HCT116 (cell line): ENCODE measurements around the gene MAP1LC3B.

ENCODE experiments used
- EGR1 ChIP-seq: IDR thresholded peaks from 2 replicates; pipeline ENCODE4 v1.6.1; 2012; ENCODE audit warnings: low read depth
- EZH2 ChIP-seq: fragments of 200-600 bp; sonication (generic); IDR thresholded peaks from 2 replicates; pipeline ENCODE4 v1.6.1; 2017; ENCODE audit warnings: antibody characterized with exemption, mixed run types
- JUND ChIP-seq: IDR thresholded peaks from 2 replicates; pipeline ENCODE4 v1.6.1; 2012
- POLR2A ChIP-seq: IDR thresholded peaks from 2 replicates; pipeline ENCODE4 v1.7.0; 2011; ENCODE audit warnings: borderline replicate concordance; ENCODE audit not compliant: insufficient read depth, insufficient read length; ENCODE audit errors: extremely low read depth
- POLR2AphosphoS5 ChIP-seq: IDR thresholded peaks from 2 replicates; pipeline ENCODE4 v1.6.1; 2011; ENCODE audit warnings: mild to moderate bottlenecking, low read depth, low read length, moderate library complexity
- RAD21 ChIP-seq: IDR thresholded peaks from 2 replicates; pipeline ENCODE4 v1.6.1; 2012; ENCODE audit warnings: low read depth, mild to moderate bottlenecking
- YY1 ChIP-seq: IDR thresholded peaks from 2 replicates; pipeline ENCODE4 v1.6.1; 2011; ENCODE audit warnings: low read length, low read depth, moderate library complexity, mild to moderate bottlenecking; ENCODE audit not compliant: insufficient replicate concordance; ENCODE audit errors: extremely low read depth
- ZFX ChIP-seq: fragments of 450-650 bp; IDR thresholded peaks from 2 replicates; pipeline ENCODE4 v1.6.1; 2017
- ZNF274 ChIP-seq: fragments of 200-500 bp; sonication (Bioruptor generic); IDR thresholded peaks from 2 replicates; pipeline ENCODE4 v1.6.1; 2014; ENCODE audit warnings: mild to moderate bottlenecking, low read depth, low read length, inconsistent platforms
- TF ChIP-seq, protein P1 (sequence below), 3 experiments: fragments of 200-600 bp in 1 of 3; sonication (generic) in 1 of 3; IDR thresholded peaks in 2 of 3; conservative IDR thresholded peaks in 1 of 3; 2 replicates each; pipeline ENCODE4 v1.5.1; 2012 to 2017; ENCODE audit warnings: low read depth in 2 of 3, low read length in 2 of 3, antibody characterized with exemption in 1 of 3, borderline replicate concordance in 1 of 3, control low read depth in 1 of 3, mild to moderate bottlenecking in 1 of 3, mixed read lengths in 1 of 3, mixed run types in 1 of 3, moderate library complexity in 1 of 3; ENCODE audit not compliant: insufficient read depth in 1 of 3
- TF ChIP-seq, protein P2 (sequence below): IDR thresholded peaks from 2 replicates; pipeline ENCODE4 v1.6.1; 2012; ENCODE audit warnings: low read depth
- TF ChIP-seq, protein P3 (sequence below): IDR thresholded peaks from 2 replicates; pipeline ENCODE4 v1.6.1; 2012
- TF ChIP-seq, protein P4 (sequence below): IDR thresholded peaks from 2 replicates; pipeline ENCODE4 v1.6.1; 2012

DNA sequence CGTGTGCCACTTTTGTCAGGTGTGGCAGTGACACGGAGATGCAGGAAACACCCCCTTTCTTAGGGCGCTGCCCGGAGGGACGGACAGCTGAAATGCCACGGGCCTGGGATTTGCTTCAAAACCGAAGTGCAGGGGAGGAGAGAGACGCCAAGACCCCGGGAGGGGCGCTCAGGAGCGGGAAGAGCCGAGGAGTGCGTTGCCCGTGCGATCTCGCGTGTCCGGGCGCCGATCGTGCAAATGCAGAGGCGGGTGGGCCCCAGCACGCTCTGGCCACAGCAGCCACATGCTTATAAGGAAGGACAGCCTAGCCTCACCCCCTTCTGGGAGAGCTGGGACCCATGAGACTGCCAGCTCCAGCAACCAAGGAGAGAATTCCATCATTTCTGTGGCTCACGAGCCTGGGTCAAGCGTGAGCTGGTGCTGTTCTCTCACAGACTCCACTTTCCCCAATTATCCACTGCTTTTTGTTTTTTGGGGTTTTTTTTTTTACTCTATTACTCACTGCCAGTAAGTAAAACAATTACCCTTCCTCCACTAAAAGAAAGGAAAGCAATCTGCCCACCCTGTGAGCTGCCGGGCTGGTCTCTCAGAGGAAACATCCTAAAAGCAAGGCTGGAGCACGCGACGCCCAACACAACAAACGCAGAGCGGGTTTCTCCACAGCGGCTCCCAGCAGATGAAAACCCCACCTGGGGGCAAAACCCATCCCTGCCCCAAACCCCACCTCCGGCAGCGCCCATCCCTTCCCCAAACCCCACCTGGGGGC is 47.8 kb upstream of the MAP1LC3B start:
- TF ChIP-seq, protein P1, sequence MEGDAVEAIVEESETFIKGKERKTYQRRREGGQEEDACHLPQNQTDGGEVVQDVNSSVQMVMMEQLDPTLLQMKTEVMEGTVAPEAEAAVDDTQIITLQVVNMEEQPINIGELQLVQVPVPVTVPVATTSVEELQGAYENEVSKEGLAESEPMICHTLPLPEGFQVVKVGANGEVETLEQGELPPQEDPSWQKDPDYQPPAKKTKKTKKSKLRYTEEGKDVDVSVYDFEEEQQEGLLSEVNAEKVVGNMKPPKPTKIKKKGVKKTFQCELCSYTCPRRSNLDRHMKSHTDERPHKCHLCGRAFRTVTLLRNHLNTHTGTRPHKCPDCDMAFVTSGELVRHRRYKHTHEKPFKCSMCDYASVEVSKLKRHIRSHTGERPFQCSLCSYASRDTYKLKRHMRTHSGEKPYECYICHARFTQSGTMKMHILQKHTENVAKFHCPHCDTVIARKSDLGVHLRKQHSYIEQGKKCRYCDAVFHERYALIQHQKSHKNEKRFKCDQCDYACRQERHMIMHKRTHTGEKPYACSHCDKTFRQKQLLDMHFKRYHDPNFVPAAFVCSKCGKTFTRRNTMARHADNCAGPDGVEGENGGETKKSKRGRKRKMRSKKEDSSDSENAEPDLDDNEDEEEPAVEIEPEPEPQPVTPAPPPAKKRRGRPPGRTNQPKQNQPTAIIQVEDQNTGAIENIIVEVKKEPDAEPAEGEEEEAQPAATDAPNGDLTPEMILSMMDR (IDR thresholded peaks at IDR 0.05 in 2 of 3, conservative IDR thresholded peaks at IDR 0.05 in 1 of 3; ENCODE audit: borderline replicate concordance in 1 of 3, insufficient read depth in 1 of 3, low read depth in 2 of 3, low read length in 2 of 3): no peak
- no peak for TF ChIP-seq YY1
- TF ChIP-seq EZH2: no peak
- TF ChIP-seq POLR2A: no peak
- TF ChIP-seq POLR2AphosphoS5: no peak
- TF ChIP-seq, protein P2, sequence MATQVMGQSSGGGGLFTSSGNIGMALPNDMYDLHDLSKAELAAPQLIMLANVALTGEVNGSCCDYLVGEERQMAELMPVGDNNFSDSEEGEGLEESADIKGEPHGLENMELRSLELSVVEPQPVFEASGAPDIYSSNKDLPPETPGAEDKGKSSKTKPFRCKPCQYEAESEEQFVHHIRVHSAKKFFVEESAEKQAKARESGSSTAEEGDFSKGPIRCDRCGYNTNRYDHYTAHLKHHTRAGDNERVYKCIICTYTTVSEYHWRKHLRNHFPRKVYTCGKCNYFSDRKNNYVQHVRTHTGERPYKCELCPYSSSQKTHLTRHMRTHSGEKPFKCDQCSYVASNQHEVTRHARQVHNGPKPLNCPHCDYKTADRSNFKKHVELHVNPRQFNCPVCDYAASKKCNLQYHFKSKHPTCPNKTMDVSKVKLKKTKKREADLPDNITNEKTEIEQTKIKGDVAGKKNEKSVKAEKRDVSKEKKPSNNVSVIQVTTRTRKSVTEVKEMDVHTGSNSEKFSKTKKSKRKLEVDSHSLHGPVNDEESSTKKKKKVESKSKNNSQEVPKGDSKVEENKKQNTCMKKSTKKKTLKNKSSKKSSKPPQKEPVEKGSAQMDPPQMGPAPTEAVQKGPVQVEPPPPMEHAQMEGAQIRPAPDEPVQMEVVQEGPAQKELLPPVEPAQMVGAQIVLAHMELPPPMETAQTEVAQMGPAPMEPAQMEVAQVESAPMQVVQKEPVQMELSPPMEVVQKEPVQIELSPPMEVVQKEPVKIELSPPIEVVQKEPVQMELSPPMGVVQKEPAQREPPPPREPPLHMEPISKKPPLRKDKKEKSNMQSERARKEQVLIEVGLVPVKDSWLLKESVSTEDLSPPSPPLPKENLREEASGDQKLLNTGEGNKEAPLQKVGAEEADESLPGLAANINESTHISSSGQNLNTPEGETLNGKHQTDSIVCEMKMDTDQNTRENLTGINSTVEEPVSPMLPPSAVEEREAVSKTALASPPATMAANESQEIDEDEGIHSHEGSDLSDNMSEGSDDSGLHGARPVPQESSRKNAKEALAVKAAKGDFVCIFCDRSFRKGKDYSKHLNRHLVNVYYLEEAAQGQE: no peak
- TF ChIP-seq, protein P3, sequence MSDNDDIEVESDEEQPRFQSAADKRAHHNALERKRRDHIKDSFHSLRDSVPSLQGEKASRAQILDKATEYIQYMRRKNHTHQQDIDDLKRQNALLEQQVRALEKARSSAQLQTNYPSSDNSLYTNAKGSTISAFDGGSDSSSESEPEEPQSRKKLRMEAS: no peak
- TF ChIP-seq RAD21: no peak
- no peak for TF ChIP-seq JUND
- TF ChIP-seq, protein P4, sequence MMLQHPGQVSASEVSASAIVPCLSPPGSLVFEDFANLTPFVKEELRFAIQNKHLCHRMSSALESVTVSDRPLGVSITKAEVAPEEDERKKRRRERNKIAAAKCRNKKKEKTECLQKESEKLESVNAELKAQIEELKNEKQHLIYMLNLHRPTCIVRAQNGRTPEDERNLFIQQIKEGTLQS: no peak
- no peak for TF ChIP-seq EGR1
- no peak for TF ChIP-seq ZNF274
- TF ChIP-seq ZFX: no peak
